Neutrophil (primary cell): ENCODE data around the gene IL27RA.

Experiments used
- H3K27ac ChIP-seq: fragments of 200-600 bp; sonication (generic); 2 replicates; pipeline ENCODE4 v1.5.1; 2016; ENCODE audit warnings: mild to moderate bottlenecking, moderate library complexity
- H3K27me3 ChIP-seq: fragments of 200-600 bp; sonication (generic); 2 replicates; pipeline ENCODE4 v1.6.0; 2016; ENCODE audit warnings: mild to moderate bottlenecking
- H3K36me3 ChIP-seq: fragments of 200-600 bp; sonication (generic); 2 replicates; pipeline ENCODE4 v1.5.1; 2017
- H3K4me1 ChIP-seq, 2 experiments: fragments of 200-600 bp in 1 of 2; sonication (generic) in 1 of 2; 1 replicate in 1 of 2; 2 replicates in 1 of 2; pipeline versions ENCODE4 v1.5.1 to v1.6.1; 2013 to 2016; ENCODE audit warnings: low read depth in 1 of 2, low read length in 1 of 2, mild to moderate bottlenecking in 1 of 2, moderate library complexity in 1 of 2; ENCODE audit not compliant: control insufficient read depth in 1 of 2, insufficient read depth in 1 of 2
- H3K4me3 ChIP-seq, 2 experiments: fragments of 200-600 bp in 1 of 2; sonication (generic) in 1 of 2; 1 replicate in 1 of 2; 2 replicates in 1 of 2; pipeline ENCODE4 v1.5.1; 2013 to 2016; ENCODE audit warnings: low read depth in 1 of 2, low read length in 1 of 2, mild to moderate bottlenecking in 1 of 2, moderate library complexity in 1 of 2
- H3K9me3 ChIP-seq: fragments of 200-600 bp; sonication (generic); 2 replicates; pipeline ENCODE4 v1.5.1; 2016
- TF ChIP-seq, protein P1 (sequence below): fragments of 200-600 bp; sonication (generic); IDR thresholded peaks from 2 replicates; pipeline ENCODE4 v1.5.1; 2016; ENCODE audit warnings: antibody characterized with exemption

IL27RA gene

DNA sequence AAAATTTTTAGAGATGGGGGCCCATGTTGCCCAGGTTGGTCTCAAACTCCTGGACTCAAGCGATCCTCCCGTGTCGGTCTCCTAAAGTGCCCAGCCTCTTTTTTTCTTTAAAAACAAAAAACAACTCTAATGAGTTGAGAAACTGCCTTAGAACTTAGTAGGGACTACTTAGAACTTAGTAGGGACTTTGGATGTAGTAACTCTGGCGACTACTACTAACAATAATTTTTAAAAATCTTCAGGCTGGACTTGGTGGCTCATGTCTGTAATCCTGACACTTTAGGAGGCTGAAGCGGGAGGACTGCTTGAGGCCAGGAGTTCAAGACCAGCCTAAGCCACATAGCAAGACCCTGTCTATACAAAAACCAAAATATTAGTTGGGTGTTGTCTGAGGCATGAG, 54.5 kb downstream of the IL27RA start:
- H3K4me1 ChIP-seq, result peaks cover 20 to 22% of the 10 kb centered on the region in 2 experiments
- peaks cover 6% of the 10 kb centered on the region for H3K27me3 ChIP-seq
- no peak overlapping the region for H3K27ac ChIP-seq
- TF ChIP-seq, protein P1, sequence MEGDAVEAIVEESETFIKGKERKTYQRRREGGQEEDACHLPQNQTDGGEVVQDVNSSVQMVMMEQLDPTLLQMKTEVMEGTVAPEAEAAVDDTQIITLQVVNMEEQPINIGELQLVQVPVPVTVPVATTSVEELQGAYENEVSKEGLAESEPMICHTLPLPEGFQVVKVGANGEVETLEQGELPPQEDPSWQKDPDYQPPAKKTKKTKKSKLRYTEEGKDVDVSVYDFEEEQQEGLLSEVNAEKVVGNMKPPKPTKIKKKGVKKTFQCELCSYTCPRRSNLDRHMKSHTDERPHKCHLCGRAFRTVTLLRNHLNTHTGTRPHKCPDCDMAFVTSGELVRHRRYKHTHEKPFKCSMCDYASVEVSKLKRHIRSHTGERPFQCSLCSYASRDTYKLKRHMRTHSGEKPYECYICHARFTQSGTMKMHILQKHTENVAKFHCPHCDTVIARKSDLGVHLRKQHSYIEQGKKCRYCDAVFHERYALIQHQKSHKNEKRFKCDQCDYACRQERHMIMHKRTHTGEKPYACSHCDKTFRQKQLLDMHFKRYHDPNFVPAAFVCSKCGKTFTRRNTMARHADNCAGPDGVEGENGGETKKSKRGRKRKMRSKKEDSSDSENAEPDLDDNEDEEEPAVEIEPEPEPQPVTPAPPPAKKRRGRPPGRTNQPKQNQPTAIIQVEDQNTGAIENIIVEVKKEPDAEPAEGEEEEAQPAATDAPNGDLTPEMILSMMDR, result no peak
- no peaks in the 10 kb centered on the region for H3K36me3 ChIP-seq
- no peak overlapping the region for H3K4me3 ChIP-seq
- no peaks in the 10 kb centered on the region for H3K9me3 ChIP-seq

DNA sequence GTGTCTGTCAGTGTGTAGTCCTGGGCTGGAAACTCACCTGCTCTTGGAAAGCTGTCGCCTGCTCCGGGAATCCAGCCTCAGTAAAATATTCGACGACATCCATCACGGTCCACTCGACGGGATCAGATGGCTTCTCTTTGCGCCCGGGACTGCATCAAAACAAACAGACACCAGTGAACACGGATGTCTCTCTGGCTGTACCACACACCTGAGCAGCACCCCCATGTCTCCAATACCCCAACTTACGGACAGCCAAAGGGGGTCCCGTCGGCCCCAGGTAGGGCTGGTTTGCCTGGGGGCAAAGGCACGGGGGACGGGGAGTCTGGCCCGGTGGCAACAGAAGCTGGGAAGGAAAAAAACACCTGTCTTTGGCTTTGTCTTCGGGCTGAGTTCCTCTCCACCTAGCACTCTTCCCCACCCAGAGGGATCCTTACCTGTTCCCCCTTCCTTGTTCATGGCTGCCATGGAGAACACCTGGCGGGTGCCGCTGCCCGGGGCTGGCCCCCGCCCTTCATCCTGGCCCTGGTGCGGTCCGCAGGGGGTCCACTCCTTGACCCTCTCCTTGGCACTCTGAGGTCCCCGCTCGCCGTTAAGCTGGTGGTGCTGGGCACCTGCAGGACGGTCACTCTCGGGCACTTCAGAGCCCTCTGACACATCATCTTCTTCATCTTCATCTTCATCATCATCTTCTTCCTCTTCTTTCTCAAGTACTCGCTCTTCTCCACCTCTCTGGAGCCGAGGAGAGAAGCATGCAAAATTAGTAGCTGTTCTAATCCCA, 57.3 kb downstream of the IL27RA start:
- TF ChIP-seq, protein P1, result no peak
- Histone ChIP-seq H3K4me1 (peaks cover 20 to 21% of the 10 kb centered on the region in 2 experiments), H3K27me3 (peaks cover 6% of the 10 kb centered on the region)

DNA sequence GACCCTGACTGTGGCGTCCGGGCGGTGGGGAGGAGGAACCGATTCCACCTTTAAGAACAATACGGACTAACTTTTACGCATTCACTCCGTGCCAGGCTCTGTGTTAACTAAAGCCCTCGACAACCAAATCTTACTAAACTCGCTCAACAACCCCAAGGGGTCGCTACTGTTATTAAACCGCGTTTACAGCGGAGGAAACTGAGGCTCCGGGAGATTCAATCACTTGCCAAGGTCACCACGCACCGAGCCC, 57.8 kb downstream of the IL27RA start:
- H3K4me1 ChIP-seq, result peaks cover 20 to 21% of the 10 kb centered on the region in 2 experiments
- no peaks in the 10 kb centered on the region for H3K9me3 ChIP-seq
- peaks cover 6% of the 10 kb centered on the region for H3K27me3 ChIP-seq
- peak overlapping the region; percentile 41 to 64 for H3K4me3 ChIP-seq
- TF ChIP-seq, protein P1, result no peak
- H3K27ac ChIP-seq, result no peak overlapping the region
- peaks cover 17% of the 10 kb centered on the region for H3K36me3 ChIP-seq

More for the DNA sequence above, 57.3 kb downstream of the IL27RA start:
- no peaks in the 10 kb centered on the region for H3K9me3 ChIP-seq
- H3K4me3 ChIP-seq, result peak overlapping the region; percentile 41 to 64
- no peak overlapping the region for H3K27ac ChIP-seq
- H3K36me3 ChIP-seq, result peaks cover 15% of the 10 kb centered on the region

DNA sequence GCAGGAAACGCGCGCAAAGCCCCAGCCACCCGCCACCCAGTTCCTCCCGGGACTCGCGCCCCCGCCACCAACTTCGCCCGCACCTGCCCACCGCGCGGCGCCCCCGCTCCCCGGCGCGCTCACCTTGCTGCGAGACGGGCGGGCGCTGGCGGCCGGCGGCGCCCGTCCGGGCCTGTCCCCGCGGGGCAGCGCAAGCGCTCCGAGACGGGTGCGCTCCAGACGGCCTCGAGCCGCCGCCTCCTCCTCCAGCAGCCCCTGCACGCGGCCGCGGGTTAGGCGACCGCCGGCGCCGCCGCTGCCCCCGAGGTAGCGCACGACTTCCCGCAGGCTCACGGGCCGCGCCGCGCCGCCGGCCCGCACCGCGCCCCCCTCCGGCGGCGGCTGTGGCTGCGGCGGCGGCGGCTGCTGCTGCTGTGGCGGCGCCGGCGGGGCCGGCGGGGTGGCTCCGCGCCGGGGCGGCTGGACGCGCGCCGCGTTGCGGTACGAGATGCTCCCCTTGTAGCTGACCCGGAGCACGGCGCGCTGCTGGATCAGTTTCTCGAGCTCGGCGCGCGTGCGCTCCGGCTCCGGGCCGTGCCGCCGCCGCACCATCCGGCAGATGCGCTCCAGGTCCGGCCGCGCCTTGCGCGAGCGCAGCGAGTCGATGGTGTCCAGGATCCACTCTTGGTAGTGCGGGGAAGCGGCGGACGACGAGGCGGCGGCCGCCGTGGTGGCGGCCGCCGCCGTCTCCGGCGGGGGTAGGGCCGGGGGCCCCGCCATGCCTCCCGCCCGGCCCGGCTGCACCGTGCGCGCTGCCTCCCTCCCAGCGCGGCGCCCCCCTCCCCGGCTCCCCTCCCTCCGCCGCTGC, 58.3 kb downstream of the IL27RA start:
- Histone ChIP-seq H3K4me3 (peak overlapping the region; percentile 63 to 64), H3K36me3 (peaks cover 22% of the 10 kb centered on the region), H3K27ac (no peak overlapping the region), H3K27me3 (peaks cover 6% of the 10 kb centered on the region), H3K9me3 (no peaks in the 10 kb centered on the region), H3K4me1 (peaks cover 19 to 20% of the 10 kb centered on the region in 2 experiments)
- TF ChIP-seq, protein P1, result no peak

DNA sequence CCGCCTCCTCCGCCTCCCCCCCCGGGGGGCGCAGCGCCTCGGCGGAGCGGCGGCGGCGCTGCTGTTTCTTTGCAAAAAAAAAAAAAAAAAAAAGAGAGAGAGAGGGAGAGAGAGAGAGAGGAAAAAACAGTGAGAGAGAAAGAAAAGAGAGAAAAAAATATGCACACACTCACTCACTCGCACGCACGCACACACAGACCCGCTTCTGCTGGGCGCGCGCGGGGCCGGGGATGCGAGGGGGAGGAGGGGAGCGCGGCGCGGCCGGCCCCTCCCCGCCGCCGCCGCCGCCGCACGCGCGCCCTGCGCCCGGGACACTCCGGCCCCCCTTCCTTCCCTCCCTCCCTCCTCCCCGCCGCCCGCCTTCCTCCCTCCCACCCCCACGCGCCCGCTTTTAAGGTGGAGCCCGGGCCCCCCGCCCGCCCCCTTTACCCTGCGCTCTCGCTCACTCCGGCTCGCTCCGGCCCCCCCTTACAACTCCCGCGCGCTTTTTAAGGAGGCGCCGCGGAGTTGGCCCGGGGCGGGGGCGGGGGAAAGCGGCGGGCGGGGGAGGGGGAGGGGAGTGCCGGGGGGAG, 59.0 kb downstream of the IL27RA start, which contains the start of gene SAMD1:
Gene SAMD1 (minus strand): TSS at position 243 of the 572 bp plus-strand sequence.
- peak within 1 kb of the TSS; percentile 47 for H3K27ac ChIP-seq
- TF ChIP-seq, protein P1, result no peak

More for the DNA sequence above, 59.0 kb downstream of the IL27RA start, which contains the start of gene SAMD1:
- Histone ChIP-seq H3K27me3 (peaks cover 6% of the 10 kb centered on the region), H3K9me3 (no peaks in the 10 kb centered on the region), H3K36me3 (peaks cover 27% of the 10 kb centered on the region), H3K4me3 (peak within 1 kb of the TSS; percentile 63 to 64), H3K4me1 (peaks cover 17 to 20% of the 10 kb centered on the region in 2 experiments)
